ENCODE measurements around the gene INPP4B.

- TF ChIP-seq POLR2A (IDR thresholded peaks at IDR 0.05), result no peak
- no peak for TF ChIP-seq CTCF (IDR thresholded peaks at IDR 0.05)
Observed at GRCh38 chr4:142181021-142181420, 665.1 kb downstream of the INPP4B start.

All from uterus (tissue), 2 donors.